Stimulated activated naive CD4-positive, alpha-beta T cell (primary cell): Measurements from ENCODE around the gene USB1.

Experiments
- DNase-seq, 6 experiments: peaks; one replicate each; lab custom pipeline; 2025; lab: John Stamatoyannopoulos, UW

Gene USB1

DNA sequence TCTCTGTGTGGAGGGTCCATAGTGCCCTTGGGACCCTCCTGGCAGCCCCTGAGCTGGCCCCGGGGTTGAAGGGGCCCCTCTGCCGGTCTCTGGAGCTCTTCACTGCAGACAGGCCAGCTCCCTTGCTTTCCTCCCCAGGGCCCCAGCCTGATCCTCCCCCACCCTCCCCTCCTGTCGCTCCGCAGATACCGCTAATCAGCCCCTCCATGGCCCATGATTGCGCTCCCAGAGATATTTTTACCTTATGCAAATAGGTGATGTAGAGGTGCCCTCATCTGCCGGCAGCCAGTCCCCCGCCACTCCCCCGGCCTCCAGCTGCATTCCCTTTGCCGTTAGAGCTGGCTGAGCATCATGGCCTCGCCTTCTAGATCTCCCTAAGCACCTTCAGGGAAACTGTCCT, 33.6 kb downstream of the USB1 start:
- DNase-seq, result no peak

DNA sequence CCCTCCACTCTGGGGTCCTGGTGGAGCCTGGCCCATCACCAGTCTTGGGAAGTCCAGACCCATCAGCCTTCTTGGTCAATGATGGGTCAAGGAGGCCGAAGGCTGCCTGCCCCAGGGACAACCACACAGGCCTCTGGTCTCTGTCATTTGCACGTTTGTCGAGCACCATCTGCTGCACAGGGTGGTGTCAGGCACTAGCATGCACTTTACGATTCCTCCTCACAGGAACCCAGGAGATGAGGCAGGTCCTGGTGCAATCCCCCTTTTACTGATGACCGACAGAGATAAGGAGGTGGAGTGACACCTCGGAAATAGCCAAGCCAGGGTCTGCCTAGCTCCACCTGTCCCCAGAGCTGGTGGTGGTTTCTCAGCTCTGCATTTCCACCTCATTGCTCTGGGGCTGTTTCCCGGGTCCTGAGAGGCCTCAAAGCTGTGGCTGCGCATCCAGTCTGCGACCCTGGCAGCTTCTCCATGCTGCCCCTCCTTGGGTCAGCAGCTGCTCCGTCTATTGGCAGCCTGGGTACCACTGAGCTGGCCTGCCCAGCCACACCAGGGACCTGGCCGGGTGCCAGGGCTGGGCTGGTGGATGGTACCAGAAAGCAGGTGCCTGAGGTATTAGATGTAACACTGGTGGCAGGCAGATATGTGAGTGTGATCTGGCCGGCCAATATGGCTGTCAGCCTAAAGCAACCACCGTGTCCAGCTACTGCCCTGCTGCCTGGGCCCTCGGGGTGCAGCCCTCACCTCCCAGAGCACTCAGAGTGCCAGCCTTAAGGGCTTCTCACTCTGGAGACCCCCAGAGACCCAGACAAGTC, 34.4 kb downstream of the USB1 start:
- no peak for DNase-seq

DNA sequence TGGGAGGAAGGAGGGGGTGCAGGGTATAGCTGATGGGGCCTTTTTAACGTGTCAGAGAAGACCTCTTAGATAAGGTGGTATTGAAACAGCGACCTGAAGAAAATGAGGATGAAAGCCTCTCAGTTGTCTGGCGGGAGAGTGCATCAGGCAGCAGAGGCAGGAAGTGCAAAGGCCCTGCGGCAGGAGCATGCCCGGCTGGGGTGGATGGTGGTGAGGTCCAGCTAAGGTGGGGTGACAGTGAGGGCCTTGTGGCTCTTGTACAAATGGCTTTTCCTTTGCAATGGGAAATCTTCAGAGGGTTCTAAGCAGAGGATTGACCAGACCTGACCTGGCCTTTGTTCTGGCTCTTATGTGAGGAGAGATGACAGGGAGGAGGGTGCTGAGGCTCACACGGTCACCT, 35.7 kb downstream of the USB1 start:
- no peak for DNase-seq

DNA sequence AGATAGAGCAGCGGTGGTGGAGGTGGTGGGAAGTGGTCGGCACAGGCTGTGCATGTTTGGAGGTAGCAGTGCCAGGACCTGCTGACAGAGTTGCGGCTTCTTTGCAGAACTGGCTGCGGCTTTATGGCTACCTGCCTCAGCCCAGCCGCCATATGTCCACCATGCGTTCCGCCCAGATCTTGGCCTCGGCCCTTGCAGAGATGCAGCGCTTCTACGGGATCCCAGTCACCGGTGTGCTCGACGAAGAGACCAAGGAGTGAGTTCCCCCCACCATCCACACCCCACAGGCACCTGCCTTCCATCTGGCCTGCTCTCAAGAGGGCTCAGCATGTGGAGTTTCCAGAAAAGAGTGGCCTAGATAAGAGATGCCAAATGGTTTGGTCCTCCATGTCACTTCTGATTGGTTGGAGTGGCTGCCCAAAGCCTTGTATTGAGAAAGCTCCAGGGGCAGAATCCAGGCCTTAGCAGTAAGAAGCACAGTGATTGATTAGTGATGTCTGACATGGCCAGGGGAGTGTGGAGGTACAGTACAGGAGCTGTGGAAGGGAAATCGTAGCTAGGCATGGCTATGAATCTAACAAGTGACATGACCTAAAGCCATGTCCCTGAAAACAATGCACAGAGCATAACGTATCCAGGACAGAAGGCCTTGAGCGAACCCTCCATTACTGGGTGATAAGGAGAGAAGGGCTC, 36.3 kb downstream of the USB1 start:
- no peak for DNase-seq

DNA sequence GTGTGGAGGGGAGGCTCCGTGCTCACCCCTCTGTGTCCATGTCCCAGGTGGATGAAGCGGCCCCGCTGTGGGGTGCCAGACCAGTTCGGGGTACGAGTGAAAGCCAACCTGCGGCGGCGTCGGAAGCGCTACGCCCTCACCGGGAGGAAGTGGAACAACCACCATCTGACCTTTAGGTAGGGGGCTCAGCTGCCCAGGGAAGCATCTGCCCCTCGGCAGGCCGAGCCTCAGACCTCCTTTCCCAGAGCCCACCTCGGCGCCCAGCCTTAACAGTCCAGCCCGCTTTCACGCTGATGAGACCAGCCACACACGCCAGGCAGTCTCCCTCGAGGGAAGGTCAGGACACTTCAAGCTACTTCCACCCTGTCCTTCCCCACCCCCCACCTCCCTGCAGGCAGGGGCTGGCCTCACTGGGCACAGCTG, 37.0 kb downstream of the USB1 start:
- no peak for DNase-seq

DNA sequence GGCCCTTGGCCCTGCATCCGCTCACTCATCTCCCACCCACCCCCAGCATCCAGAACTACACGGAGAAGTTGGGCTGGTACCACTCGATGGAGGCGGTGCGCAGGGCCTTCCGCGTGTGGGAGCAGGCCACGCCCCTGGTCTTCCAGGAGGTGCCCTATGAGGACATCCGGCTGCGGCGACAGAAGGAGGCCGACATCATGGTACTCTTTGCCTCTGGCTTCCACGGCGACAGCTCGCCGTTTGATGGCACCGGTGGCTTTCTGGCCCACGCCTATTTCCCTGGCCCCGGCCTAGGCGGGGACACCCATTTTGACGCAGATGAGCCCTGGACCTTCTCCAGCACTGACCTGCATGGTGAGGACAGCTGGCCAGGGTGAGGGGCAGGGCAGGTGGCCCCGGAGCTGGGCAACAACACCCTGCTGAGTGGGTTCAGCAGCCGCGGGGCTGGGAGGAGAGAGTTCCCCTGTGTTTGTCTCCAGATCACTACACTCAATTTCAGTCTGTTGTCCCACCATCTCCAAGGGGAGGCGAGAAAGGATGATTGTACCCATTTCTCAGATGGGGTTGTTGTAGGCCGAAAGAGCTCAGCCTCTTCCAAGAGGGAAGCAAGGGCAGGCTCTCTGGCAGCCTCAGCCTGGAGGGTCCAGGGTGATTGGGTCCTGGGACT, 38.8 kb downstream of the USB1 start:
- no peak for DNase-seq

DNA sequence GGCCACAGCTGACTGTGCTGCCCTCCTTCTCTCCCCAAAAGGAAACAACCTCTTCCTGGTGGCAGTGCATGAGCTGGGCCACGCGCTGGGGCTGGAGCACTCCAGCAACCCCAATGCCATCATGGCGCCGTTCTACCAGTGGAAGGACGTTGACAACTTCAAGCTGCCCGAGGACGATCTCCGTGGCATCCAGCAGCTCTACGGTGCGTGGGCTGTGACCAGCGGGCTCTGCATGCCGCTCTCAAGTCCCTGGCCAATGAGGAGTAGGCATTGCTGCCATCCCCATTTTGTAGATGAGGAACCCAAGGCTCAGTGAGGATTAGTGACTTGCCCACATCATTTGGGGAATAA, 39.3 kb downstream of the USB1 start:
- no peak for DNase-seq

DNA sequence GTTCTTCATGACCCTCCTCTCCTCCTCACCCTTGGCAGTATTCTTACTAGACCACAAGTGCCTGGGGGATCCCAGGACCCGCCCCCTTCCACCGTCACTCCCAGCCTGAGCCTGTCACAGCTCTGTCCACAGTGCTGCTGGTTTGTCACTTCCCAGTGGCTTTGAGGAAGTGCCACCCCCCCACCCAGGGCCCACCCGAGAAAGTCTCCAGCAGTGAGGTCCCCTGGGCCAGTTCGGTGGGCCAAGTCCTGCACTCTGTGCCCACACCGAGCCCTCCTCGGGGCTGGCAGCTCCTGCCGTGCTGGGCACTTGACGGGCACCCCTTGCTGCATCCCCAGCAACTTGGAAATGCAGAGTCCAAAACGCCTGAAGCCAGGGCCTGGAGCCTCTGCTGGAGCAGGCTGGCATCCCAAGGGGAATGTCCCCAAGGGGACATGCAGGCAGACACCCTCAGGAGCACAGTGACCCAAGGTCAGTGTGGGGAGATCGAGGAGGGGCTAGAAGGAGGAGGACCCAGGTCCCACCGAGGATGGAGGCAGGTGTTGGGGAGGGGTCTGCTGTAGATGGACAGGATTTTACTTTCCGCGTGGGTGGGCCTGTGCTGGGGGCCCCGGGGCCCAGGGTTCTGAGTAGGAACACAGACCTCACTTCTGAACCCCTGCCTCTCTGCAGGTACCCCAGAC, 39.9 kb downstream of the USB1 start:
- no peak for DNase-seq

DNA sequence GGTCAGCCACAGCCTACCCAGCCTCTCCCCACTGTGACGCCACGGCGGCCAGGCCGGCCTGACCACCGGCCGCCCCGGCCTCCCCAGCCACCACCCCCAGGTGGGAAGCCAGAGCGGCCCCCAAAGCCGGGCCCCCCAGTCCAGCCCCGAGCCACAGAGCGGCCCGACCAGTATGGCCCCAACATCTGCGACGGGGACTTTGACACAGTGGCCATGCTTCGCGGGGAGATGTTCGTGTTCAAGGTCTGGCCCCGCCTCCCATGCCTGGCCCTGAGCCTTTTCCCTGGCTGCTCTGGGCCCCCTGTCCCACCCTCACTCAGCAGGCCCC, 40.4 kb downstream of the USB1 start:
- DNase-seq, result no peak

DNA sequence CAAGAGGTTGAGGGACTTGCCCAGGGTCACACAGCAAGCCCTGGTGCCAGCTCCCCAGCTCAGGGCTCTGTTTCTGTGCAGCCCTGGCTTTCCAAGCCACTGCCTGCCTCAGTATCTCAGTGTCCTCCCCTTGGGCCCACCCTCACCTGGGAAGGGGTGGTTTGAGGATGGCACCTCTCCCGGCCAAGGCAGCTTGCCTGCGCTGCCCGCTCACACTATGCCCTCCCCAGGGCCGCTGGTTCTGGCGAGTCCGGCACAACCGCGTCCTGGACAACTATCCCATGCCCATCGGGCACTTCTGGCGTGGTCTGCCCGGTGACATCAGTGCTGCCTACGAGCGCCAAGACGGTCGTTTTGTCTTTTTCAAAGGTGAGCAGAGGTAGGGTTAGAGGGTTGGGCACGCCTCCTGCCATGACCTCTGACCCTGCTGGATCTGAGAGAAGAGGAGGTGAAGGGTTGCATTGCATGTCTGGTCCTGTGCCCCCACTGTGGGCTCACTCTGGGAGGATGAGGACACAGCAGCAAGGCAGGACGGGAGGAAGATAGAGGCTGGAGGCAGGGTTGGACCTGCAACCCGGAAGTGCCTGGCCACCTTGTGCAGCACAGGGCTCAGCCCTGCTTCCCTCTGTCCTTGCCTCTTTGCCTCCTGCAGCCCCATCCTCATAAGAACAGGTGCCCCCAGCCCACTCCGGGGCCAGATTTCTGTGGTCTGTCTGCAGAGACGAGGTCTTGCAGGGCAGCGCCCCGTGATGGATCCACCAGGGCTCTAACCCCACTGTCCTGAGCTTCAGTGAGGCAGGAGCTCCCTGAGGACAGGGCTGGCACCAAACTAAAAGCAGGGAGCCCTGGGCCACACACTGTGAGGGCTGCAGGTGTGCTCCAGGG, 41.0 kb downstream of the USB1 start:
- DNase-seq, result no peak

DNA sequence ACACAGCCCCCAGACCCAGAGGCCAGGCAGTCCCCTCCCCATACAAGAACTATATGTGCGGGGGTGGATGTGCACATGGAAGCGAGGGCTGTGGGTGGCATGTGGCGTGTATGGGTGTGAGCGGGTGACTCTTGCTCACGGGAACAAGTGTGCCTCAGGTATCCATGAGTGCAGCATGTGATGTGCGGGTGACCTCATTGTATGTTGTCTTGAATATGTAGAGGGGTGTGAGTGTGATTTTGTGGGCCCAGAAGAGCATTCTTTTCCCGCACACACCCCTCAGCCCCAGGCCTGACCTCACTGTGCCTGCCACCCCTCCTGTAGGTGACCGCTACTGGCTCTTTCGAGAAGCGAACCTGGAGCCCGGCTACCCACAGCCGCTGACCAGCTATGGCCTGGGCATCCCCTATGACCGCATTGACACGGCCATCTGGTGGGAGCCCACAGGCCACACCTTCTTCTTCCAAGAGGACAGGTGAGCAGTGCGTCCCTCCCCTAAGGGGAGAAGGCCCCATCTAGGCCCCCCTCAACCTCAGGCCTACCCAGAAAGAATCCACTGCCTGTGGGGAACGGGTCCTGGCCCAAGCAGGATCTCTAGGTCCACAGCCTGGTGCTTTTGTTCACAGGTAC, 41.8 kb downstream of the USB1 start:
- no peak for DNase-seq

DNA sequence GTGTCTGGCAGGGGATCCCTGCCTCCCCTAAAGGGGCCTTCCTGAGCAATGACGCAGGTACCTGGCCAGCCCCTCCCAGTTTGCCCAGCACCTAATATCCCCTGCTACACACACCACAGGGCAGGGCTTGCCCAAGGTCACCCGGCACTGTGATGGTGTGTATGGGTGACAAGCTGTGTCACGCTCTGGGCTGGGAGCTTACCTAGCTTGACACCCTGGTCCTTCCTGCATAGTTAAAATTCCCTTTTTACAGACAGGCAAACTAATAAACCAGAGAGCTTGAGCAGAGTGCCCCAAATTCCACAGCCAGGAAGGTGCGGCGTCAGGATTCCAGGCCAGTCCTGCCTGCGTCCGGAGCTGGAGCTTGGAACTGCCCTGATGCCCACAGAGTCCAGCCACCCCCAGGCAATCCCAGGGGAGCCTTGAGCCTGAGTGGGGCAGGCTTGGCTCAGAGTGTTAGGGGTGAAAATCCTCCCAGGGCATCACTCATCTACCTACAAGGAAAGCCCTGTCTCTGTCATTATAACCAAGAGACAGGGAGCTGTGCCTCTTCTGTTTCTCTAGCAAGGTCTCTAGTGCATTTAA, 42.5 kb downstream of the USB1 start:
- DNase-seq, result no peak

DNA sequence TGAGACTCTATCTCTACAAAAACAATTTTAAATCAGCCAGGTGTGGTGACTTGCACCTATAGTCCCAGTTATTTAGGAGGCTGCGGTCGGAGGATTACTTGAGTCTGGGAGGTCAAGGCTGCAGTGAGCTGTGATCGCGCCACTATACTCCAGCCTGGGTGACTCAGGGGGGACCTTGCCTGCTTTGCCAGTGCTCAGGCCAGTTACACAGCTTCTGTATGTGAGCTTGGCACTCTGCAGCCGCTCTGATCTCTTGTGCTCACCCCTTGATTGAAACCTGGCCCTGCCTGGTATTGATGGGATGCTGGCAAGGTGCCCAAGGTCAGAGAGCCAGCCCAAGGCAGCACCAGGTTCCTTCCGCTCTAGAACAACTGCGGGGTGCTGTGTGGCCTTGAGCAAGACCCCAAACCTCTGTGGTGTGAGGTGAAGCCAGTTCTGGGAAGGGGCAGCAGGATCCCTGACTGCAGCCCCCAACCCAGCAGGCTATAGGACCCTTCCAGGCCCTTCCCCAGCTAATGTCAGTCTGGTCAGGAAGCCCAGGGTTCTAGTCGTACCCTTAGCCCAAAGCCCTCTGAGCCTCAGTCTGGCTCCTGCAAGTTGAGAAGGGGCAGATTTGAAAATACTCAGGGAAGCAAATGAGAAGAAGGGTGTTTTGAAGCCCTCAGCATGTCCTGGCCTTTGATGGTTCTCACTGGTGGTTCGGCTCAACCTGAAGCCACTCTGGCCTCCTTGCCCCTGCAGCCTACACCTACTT, 43.2 kb downstream of the USB1 start:
- DNase-seq, result no peak

DNA sequence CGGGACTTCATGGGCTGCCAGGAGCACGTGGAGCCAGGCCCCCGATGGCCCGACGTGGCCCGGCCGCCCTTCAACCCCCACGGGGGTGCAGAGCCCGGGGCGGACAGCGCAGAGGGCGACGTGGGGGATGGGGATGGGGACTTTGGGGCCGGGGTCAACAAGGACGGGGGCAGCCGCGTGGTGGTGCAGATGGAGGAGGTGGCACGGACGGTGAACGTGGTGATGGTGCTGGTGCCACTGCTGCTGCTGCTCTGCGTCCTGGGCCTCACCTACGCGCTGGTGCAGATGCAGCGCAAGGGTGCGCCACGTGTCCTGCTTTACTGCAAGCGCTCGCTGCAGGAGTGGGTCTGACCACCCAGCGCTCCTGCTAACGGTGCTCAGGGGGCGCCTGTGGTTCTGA, 43.9 kb downstream of the USB1 start:
- DNase-seq, result no peak

DNA sequence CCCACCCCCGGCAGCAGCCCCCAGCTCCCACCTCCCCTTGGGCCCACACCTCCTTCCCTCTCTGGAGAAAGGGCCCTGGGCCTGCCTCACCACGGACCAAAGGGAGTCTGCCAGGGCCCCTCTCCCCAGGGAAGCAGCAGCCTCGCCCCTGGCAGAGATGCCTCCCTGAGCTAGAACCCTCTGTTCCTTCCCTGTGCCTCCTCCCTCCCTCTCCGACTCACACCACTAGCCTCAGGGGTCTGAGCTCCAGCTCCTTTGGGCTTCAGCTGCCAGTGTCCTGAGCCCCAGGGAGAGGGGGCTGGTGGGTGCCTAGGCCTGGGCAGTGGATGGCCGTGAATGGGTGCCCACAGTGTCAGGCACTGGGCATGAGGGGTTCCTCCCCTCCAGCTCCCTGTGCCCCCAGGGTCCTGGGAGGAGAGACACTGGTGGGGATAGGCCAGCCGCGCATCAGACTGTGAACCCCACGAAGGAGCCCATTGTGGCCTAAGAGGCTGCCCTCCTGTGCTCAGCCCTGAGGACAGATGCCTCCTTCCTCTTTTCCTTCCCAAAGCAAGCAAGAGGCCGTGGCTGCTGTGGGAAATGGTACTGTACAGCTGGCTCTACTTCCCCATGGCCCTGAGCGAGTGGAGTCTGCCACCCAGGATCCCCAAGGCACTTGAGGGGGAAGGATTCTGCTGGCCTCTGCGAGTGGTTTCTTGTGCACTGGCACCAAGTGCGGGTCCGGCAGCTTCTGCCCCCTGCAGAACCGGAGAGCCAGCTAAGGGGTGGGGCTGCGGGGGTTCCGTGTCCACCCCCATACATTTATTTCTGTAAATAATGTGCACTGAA, 45.1 kb downstream of the USB1 start:
- DNase-seq, result no peak

DNA sequence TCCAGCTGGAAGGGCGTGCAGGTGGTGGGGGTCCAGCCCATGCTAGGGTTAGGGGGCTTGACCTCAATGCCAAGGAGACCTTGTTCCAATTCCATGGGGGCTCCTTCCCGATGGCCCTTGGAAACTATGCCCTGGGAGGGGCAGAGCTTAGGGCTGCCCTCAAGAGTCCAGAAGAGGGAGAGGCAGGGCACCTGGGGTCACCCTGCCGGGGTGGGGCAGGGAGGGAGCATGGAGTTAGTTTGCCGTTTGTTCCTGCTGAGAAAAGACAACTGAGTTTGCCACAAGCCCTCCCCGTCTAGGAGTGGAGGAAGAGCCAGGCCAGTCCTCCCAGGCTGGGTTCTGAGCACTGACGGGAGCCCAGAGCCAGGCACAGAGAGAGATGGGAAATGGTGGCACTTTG, 45.7 kb downstream of the USB1 start:
- no peak for DNase-seq

DNA sequence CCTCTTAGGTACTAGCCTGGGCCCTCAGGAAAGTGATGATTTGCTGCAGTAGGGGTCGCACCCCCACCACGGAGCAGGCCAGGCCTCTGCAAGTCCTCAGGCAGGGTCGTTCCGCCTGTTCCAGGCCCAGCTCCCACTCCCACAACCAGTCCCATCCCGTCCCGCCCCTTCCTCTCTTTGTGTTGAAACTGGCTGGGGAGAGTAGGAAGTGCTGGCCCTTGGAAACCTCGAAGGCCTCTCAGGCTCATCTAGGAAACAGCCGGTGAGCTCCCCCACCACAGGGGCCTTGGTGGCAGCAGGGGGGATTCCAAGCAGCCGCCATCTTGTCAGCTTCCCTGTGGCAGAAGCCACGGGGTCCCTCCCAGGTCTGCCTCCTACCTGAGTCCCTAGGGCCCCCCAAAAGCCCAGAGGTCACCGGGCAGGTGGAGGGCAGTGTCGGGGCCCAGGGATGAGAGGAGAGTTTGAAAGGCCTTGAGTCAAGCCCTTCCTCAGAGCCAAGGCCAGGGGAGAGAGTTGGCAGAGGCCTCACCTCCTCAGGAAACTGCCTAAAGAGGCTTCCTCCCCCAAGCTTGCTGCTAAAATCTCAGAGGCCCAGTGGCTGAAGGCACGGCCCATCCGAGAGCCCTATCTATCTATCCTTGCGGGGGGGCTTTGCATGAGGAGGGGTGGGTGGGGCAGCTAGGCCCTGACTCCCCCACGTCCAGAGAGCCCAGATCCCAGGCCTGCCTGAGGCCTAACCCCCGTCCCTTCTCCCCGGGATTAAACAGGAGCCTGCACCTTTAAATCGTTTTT, 46.5 kb downstream of the USB1 start:
- DNase-seq, result no peak

DNA sequence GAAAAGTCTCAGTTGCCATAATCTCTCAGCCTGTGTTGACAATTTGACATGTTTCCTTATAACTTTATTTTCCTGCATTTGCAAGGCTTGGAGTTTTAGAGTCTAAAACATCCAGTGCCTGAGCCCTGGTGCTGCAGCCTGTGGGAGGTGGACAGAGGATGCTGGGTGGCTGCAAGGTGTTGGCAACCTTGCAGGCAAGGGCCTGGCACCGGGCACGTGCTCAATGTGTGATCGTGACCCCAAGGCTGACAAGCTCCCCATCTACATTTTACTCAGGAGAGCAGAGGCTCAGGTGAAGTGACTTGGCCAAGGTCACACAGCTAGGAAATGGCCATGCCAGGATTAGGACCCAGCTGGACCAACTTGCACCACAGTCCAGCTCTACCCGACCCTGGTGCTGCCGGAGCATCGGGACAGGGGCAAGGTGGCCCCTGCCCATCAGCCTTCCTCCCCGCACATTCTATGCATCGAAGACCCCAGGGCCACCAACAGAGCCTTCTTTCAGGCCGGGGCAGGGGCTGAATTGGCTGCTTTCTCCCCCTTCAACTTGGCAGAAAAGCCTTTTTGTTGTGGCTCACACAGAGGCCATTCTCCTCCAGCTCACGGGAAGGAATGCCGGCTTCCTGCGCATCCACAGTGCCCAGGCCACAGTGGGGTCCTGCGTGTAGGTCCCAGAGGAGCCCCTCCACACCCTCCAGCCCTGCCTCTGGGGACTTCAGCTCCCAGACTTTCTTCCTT, 47.5 kb downstream of the USB1 start:
- no peak for DNase-seq
